HG03066 (cell line): Measurements from ENCODE around the gene BRSK2.
"Not testable (repeated sequence)": the region's sequence is repeated elsewhere in the genome, so short reads cannot be mapped to it uniquely, and the experiment has no call there.

Experiments used
- ATAC-seq: cut with Tn5 transposase; IDR thresholded peaks from one replicate; pipeline ENCODE4 v1.9.1; 2021; ENCODE audit warnings: low read depth; ENCODE audit not compliant: unreplicated experiment

Gene BRSK2

GRCh38 chr11:1389932-1390568 is at the start of gene BRSK2:
TSS of gene BRSK2 (plus strand) at chr11:1389934. CDS start at chr11:1390285, 351 bp downstream.
- no peak for ATAC-seq

DNA sequence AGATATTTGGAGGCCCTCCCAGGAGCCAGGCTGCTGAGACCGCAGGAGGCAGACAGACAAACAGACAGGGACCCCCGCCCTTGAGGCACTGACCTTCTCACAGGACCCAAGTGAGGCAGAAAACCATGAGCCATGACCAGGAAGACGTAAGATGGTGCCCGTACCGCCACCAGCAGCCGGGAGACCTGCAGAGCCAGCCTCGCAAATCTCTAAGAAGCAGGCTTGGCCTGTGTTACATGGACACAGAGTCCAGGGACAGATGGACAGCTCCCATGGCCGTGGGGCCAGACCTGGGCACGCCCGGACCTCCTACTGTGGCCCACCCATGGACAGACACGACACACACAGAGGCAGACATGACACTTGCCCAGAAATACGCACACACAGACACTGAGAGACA is 49.6 kb upstream of the BRSK2 start:
- ATAC-seq: no peak

GRCh38 chr11:1341226-1341625 is 48.5 kb upstream of the BRSK2 start:
- ATAC-seq: not testable (repeated sequence)

DNA sequence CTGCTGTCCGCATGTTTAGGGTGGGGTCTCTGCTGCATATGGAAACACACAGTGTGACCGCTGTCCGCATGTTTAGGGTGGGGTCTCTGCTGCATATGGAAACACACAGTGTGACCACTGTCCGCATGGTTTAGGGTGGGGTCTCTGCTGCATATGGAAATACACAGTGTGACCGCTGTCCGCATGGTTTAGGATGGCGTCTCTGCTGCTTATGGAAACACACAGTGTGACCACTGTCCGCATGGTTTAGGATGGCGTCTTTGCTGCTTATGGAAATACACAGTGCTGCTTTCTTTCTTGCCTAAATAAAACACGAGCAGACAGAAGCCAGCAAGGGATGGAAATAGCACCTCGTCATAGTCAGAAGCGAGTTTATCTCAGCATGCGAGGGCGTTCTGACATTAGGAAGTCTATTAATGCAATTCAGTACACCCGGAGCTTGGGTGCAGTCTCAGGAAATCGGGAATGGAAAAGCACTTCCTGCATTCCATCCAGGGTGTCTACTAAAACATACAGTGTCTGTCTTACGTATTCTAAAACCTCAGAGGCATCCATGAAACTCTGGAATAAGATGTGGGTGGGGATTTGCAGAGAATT is 47.7 kb upstream of the BRSK2 start:
- no peak for ATAC-seq

- no peak for ATAC-seq
Measured at GRCh38 chr11:1342946-1343345, 46.8 kb upstream of the BRSK2 start.

DNA sequence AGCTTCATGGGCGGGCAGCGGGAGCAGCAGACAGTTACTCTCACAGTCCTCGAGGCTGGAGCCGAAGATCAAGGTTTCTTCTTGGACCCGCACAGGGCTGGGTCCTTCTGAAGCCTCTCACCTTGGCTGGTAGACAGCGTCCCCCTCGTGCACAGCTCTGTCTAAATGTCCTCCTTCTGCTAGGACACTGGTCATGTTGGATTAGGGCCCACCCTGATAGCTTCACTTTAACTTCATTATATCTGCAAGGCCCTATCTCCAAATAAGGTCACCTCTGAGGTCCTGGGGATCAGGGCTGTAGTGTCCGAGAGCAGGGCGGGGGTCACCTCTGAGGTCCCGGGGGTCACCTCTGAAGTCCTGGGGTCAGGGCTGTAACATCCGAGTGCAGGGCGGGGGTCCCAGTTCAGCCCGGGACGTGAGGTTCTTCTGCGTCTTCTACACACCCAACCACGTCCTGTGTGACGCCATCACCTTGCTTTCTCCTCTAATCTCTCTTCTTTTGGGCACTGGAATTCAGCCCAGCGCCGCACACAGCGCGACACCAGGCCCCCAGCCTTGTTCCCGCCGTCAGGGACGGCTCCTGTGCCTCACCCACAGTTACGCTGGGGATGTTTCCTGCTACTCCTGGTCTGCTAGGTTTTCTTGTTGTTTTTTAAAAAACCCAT is 46.2 kb upstream of the BRSK2 start:
- no peak for ATAC-seq

GRCh38 chr11:1344056-1344635 is 45.6 kb upstream of the BRSK2 start:
- no peak for ATAC-seq

GRCh38 chr11:1345737-1346513 is 43.8 kb upstream of the BRSK2 start:
- no peak for ATAC-seq

DNA sequence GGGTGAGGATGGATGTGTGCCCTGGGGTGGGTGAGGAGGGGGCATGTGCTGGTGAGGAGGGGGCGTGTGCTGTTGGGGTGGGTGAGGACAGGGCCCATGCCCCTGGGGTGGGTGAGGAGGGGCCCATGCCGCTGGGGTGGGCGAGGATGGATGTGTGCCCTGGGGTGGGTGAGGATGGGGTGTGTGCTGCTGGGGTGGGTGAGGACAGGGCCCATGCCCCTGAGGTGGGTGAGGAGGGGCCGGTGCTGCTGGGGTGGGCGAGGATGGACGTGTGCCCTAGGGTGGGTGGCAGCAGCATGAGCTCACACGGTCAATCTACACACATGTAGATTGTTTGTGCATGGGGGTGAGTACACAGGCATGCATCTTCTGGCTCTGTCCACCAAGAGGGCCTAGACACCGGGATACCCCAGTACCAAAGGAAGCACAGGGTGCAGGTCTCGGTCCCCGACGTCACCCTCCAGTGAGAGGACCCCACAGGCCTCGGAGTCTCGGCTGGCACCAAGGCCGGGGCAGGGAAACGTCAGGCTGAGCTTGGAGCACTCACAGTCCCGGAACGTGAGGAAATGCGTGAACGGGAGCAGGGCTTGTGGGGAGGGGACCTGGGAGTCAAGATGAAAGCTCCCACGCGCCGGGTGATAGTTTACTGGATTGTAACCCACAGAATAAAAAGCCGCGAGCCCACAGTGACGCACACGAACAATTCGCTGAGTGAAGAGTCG is 42.9 kb upstream of the BRSK2 start:
- ATAC-seq: no peak

DNA sequence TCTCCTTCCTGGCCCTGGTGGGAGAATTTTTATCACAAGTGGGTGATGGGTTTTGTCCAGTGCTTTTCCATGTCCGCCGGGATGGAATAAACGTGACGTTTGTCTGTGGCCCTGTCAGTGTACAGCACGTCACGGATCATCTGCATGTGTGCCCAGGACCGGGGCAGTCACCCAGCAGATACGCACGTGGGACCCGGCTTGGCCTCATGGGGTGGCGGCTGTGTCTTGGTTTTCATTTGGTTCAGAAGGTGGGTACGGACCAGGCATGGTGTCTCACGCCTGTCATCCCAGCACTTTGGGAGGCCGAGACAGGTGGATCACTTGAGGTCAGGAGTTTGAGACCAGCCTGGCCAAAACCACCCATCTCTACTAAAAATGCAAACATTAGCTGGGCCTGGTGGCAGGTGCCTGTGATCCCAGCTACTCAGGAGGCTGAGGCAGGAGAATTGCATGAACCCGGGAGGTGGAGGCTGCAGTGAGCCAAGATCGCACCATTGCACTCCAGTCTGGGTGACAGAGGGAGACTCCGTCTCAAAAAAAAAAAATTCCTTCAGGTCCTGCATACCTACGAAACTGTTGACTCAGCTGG is 42.2 kb upstream of the BRSK2 start:
- ATAC-seq: not testable (repeated sequence)

- ATAC-seq: no peak
Measured at GRCh38 chr11:1348146-1348795, 41.5 kb upstream of the BRSK2 start.

DNA sequence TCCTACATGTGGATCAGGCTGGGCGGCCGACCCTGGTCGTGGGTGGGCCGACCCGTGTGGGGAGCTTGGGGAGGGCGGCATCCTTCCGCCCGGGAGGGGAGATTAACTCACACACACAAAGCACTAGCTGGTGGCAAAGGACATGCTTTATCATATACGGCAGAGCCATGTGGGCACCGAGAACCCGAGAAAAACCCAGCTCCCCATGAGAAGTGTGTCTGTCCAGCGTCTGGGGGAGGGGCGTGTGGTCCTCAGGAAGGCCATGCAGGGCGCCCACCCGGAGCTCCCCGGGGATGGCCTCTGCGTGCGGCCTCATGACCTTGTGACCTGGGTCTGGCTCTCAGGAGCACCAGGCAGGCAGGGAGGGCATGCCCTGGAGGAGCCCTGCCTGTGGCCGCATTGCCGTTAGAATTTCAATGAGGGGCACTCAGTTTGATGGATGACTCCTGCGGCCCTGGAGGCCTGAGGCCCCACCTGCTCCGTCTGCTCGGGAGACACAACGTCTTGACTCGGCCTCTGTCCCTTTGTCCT is 40.9 kb upstream of the BRSK2 start:
- ATAC-seq: no peak

DNA sequence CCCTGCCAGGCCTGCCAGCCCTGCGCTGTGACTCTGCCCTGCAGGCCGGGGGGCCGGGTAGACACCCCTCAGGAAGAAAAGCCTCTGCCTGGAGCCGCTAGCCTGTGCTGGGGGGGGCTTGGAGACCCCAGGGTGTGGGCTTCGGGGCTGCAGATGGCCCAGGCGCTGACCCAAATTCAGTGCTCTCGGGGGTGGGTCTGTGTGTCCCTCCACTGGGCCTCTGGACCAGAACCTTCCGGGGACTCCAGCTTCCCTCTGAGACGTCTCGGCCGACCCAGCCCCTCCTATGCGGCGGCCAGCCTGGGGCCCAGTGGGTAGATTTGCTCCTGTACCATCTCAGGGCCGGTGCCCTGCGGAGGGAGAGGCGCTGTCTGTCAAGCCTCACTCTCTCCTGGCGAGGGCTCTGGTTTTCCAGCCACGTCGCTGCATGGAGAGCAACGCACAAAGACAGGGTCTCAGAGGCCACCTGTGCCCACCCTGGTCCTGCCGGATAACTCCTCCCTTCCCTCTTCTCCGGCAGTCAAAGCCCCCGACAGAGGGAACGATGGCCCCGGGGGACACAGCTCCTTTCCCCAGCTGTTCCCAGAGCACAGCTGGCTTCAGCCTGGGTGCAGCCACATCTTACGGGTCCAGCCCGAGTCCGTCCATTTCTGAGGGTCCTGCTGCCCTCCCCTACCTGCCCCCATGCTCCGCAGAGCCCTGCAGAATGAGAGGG is 40.2 kb upstream of the BRSK2 start:
- no peak for ATAC-seq

DNA sequence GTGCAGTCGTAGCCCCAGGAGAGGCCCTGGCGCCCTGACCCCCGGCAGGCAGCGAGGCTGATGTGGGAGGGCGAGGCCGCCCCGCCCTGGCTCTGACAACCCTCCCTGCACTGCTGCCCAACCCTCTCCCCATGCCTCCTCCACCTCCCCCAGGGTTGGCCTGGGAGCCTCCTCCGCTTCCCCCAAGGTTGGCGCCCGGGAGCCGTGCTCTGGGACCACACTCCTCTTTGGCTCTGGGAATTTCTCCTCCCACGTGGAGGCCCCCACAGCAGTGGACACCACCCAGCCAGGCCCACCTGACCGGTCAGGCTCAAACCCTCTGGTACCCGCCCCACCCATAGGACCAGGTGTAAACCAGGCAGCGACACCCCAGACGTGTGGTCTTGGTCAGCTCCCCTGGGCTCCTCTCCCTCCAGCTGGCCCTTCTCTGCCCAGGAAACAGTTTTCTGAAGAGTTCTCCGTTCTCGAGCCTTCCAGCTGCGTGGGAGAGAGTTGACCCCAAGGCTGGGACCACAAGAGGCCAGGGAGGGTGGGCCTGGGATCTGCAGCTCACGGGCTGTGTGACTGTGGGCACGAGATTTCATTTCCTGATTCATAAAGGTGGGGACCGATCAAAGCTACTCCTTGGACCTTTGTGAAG is 39.5 kb upstream of the BRSK2 start:
- ATAC-seq: no peak

- ATAC-seq: no peak
Measured at GRCh38 chr11:1351278-1351937, 38.3 kb upstream of the BRSK2 start.

DNA sequence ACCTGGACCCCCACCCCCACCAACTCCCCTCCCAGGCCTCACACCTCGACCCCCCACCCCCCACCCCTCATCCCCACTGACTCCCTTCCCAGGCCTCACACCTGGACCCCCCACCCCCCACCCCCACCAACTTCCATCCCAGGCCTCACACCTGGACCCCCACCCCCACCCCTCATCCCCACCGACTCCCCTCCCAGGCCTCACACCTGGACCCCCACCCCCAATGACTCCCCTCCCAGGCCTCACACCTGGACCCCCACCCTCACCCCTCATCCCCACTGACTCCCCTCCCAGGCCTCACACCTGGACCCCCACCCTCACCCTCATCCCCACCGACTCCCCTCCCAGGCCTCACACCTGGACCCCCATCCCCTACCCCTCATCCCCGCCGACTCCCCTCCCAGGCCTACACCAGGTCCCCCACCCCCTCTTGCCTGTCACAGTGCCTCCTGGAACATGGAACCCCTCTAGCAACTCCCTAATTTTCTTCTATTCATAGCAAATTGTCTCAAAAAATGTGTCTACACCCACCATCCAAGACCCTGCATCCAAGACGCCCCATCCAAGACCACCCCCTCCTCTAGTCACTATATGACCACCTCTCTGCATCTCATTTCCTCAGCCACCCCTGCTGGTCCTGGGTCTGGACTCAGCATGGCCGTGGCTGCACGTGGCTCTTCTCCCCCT is 36.9 kb upstream of the BRSK2 start:
- ATAC-seq: no peak
